ENCODE data around the gene SH2B3.
"Not testable (repeated sequence)": the region's sequence is repeated elsewhere in the genome, so short reads cannot be mapped to it uniquely, and the experiment has no call there.

The SH2B3 gene

DNA sequence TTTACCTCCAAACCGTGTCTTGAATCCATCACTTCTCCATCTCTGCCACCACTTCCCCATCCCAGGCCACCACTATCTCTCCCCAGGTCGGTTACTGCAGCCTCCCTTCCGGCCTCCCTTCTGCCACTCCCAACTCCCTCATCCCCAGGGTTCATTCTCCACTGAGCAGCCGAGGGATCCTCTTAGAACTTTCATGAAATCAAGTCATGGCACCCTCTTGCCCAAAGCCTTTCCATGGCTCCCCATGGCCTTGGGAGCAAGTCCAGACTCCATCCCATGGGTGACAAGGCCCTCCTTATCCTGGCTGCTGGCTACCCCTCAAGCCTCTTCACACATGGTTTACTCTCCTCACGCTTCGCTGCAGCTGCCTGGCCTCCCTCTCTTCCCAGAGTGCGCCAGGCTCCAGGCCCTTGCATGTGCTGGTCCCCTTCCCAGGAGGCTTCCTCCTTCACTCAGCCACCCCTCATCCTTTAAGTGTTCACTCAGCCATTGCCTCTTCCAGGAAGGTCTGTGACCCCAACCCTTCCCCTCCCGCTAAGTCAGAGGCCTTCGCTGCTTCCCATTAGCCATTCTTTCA lies 17.9 kb upstream of the SH2B3 start:
- no peak for DNase-seq

DNA sequence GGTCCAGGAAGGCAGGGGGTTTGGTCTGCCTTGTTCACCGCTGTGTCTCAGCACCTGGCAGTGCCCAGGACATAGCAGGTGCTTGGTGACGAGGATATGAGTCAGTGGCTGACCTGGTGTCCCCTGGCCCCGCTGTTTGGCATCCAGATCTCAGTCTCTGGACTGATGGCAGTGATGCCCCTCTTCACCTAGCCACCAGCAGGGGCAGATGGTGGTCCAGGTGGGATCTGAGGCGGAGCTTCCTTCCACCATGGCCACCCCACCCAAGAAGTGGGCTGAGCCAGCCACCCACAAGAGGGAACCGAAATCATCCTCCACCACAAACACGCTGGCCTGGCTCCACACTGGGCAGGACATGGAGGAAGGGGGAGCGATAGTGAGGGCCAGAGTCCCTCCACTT lies 16.1 kb upstream of the SH2B3 start:
- no peak for DNase-seq

DNA sequence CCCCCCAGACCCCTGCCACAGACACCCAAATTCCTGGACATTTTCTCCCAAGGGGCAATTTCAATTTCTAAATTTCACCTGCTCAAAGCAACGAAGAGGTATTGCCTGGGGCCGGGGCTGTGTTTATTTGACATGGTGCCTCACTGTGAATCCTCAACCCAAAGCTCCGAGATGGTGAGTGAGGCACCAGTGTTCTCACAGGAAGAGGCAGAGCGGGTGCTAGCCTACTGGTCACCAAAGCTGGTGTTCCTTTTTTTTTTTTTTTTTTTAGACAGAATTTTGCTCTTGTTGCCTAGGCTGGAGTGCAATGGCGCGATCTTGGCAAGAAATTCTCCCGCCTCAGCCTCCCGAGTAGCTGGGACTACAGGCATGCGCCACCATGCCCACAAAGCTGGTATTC lies 14.8 kb upstream of the SH2B3 start:
- no peak for DNase-seq

GRCh38 chr12:111393700-111394300 lies 11.9 kb upstream of the SH2B3 start:
- DNase-seq, result no peak

- no peak for DNase-seq
These were observed 11.2 kb upstream of the SH2B3 start for GRCh38 chr12:111394480-111394879.

GRCh38 chr12:111395336-111396187 lies 10.2 kb upstream of the SH2B3 start:
- DNase-seq, result no peak

DNA sequence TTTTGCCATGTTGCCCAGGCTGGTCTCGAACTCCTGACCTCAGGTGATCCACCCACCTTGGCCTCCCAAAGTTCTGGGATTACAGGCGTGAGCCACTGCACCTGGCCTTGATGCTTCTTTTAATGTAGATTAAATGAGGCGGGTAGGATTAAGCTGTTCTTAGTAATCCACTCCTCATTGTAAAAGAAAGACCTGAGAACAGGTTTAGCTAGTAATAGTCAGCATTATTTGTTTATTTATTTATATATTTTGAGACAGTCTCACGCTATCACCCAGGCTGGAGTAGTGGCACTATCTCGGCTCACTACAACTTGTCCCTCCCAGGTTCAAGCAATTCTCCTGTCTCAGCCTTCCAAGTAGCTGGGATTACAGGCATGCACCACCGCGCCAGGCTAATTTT lies 9.5 kb upstream of the SH2B3 start:
- DNase-seq, result not testable (repeated sequence)

- peak; percentile 59 for DNase-seq
These were observed 8.8 kb upstream of the SH2B3 start for GRCh38 chr12:111396726-111397445.

- no peak for DNase-seq
These were observed 7.2 kb upstream of the SH2B3 start for GRCh38 chr12:111398530-111398929.

DNA sequence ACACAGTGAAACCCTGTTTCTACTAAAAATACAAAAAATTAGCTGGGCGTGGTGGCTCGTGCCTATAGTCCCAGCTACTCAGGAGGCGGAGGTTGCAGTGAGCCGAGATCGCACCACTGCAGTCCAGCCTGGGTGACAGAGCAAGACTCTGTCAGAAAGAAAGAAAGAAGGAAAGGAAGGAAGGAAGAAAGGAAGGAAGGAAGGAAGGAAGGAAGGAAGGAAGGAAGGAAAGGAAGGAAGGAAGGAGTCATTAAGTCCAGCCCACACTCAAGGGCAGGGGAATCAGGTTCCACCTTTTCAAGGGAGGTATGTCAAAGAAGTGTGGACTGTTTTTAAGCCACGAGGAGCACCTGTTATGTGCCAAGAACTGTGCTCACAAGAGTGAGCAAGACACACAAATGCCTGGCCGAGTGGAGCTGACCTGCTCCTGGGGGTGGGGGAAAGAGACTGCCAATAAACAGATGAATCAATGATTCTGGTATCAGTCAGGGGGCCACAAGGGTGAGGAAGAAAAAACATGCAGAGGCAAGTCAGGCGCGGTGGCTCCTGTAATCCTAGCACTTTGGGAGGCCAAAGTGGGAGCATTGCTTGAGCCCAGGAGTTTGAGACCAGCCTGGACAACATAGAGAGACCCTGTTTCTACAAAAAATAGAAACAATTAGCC lies 5.8 kb upstream of the SH2B3 start:
- DNase-seq, result not testable (repeated sequence)

GRCh38 chr12:111401167-111401605 lies 4.5 kb upstream of the SH2B3 start:
- DNase-seq, result no peak

DNA sequence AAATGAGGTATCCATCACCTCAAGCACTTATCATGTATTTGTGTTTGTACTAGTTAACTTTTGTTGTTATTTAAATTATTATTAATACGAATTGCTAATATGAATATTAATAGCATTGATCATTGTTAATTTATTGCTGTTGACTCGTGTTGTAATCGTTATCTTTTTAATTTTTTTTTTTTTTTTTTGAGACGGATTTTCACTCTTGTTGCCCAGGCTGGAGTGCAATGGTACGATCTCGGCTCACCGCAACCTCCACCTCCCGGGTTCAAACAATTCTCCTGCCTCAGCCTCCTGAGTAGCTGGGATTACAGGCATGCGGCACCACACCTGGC lies 3.3 kb upstream of the SH2B3 start:
- DNase-seq, result not testable (repeated sequence)

DNA sequence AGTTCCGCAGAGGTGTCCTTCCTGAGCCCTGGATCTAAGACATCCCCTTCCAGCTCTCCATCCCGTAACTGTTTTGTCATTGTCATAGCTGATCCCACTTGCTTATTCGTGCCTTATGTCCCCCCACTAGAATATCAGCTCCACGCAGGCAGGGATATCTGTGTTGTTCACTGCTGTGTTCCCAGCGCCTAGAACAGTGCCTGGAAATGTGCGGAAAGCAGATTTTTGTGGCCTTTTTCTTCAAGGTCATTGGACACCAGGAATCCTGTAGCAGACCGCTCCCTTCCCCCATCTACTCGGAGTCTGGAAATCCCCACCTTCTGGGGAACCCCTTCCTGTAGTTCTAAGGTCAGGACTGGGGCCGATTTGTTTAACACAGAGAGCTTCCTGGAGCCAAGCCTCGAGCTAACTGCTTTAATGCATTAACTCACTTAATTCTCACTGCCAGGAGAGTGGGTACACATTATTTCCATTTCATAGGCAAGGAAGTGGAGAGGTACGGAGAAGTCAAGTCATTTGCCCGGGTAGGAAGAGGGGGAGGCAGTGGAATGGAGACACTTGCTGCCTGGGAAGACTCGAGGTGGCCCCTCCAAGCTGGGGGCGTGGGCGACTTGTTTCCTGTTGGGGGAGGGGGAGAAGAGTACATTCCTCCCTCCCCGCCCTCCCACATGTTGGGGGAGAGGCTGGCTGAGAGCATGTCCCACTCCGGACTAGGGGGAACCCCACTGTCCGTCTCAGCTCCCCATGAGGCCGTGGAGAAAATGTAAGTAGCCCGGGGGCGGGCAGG lies 1.2 kb upstream of the SH2B3 start:
- DNase-seq, result peak; percentile 22

- peak; percentile 93 for DNase-seq
These were observed 419 bp upstream of the SH2B3 start for GRCh38 chr12:111405149-111405858.

- DNase-seq, result no peak
These were observed 1.0 kb downstream of the SH2B3 start for GRCh38 chr12:111406474-111407376.

DNA sequence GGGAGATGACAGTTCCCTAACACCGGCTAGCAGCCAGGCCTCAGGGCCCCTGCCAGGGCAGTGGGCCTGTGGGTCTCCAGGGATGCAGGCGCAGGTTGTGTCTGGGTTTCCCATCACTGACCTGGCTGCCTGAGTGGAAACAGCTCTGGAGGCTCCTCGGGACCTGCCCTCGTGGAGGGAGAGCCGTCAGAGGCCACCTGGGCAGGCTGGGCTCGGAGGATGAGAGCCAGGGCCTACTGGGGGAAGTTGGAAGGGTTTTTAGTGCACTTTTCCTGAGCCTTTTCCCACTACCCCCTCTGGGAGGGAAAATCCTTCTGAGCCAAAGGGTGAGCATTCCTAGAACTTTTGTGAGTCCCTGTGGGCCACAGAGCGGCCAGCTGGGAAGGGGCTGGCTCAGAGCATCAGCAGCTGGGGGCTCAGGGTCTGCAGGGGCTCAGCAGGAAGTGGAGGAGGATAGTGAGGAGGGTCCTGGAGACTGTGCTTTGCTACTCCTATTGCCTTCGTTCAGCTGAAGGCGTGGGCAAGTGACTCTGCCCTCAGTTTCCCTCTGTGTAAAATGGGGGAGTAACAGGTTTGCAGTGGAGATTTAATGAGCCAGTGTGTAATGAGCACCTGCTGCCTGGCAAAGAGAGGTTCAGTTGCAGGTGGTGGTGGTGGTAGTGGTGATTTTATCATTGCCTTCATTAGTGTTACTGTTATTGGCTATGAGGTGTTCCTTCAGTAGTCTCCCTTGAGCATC lies 1.8 kb downstream of the SH2B3 start:
- no peak for DNase-seq

- DNase-seq, result no peak
These were observed 2.4 kb downstream of the SH2B3 start for GRCh38 chr12:111408116-111408440.

DNA sequence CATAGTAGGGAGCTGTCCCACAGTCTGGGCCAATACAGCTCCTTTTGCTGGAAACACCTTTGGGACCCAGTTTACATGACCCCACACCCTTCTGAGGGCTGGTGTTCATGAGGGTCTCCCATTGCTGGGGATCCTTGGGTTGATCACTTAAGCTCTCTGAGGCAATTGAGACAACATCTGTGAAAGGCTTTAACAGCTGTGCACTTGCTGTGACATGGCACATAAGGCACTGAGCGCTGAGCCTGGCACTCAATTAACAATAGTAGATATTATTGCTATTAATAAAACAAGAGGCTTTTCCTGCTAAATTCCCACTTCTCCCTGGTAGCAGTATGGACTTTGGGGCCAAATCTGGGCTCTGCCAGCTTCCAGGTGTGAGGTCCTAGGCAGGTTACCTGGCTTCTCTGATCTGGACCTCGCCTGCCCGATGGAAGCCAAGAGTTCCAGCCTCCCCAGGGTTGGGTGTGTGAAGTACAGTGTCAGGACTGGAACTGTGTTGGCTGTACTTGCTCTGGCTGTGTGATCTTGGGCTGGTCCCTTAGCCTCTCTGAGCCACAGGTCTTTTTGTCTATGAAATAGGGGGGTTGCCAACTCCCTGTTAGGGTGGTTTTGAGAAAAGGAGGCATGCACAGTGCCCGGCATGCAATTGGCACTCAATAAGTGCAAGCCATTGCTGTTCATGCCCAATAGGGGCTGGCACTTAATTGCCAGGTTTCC lies 3.1 kb downstream of the SH2B3 start:
- no peak for DNase-seq

DNA sequence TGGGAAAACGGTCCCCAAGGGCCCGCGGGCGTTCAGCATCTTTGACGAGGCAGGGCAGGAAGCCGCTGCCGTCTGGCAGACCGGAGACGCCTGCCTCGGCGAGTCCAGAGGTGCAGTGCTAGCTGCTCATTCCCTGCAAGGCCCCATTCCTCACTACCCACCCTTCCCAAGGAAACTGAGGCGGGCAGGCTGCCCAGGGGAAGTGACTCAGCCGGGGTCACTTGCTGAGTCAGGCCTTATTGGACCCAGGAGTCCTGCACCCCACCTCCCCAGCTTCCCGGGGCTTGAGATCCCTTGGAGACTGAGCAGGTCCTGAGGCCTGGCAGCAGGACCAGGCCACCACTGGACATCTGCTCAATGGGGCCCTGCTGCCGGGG lies 3.7 kb downstream of the SH2B3 start:
- no peak for DNase-seq

Data from NCI-H226 (cell line).